GM12891 (cell line): ENCODE results near the gene TTYH3.

Source experiments
- POLR2A ChIP-seq: IDR thresholded peaks from 2 replicates; pipeline ENCODE4 v1.6.1; 2011; ENCODE audit warnings: low read depth, low read length, control low read depth
- POLR2AphosphoS5 ChIP-seq: IDR thresholded peaks from 2 replicates; pipeline ENCODE4 v1.6.1; 2011; ENCODE audit warnings: low read depth, low read length, control low read depth
- SPI1 ChIP-seq: IDR thresholded peaks from 2 replicates; pipeline ENCODE4 v1.6.1; 2011; ENCODE audit warnings: low read depth, low read length, control low read depth

- TF ChIP-seq POLR2A (no peak), POLR2AphosphoS5 (no peak), SPI1 (no peak)
Observed at GRCh38 chr7:2661602-2662272, 30.0 kb downstream of the TTYH3 start.
